Measurements from ENCODE around the gene RHBDF2. TPM values are rescaled to one million over a fixed set of nuclear protein-coding genes. Genes with fewer than 3 reads are reported as not detected.

The RHBDF2 gene
- total RNA-seq, 1 experiment from 2014 or later, result 33.0 TPM

GRCh38 chr17:76545918-76546555, 44.8 kb upstream of the RHBDF2 start:
- TF ChIP-seq ZMAT4 (CRISPR knock-in tag; IDR thresholded peaks at IDR 0.05) (no peak), ZNF396 (CRISPR knock-in tag; IDR thresholded peaks at IDR 0.05; ENCODE audit: borderline replicate concordance) (no peak), EMX1 (CRISPR knock-in tag; IDR thresholded peaks at IDR 0.05) (no peak), FOXJ3 (CRISPR knock-in tag; IDR thresholded peaks at IDR 0.05; ENCODE audit: borderline replicate concordance) (no peak), USF1 (CRISPR knock-in tag; IDR thresholded peaks at IDR 0.05) (no peak), FOXK1 (CRISPR knock-in tag; IDR thresholded peaks at IDR 0.05) (no peak), KAT7 (CRISPR knock-in tag; IDR thresholded peaks at IDR 0.05; ENCODE audit: borderline replicate concordance) (no peak), NR1H2 (CRISPR knock-in tag; IDR thresholded peaks at IDR 0.05) (no peak)
- H3K9me3 Mint-ChIP-seq, result no peaks in the 10 kb centered on the region
- H3K4me1 Mint-ChIP-seq, result peaks cover 27% of the 10 kb centered on the region
- ATAC-seq (no peak), DNase-seq (ENCODE audit: low spot score) (no peak)
- POLR2A ChIA-PET, result interaction anchor here (1.1 kb wide), 1 partner anchor 11 kb away, joined by 4 read pairs; no protein-coding TSS in a partner anchor
- peaks cover 4% of the 10 kb centered on the region; the same call in 1 of the 2 replicates for H3K27me3 Mint-ChIP-seq (ENCODE audit: low read depth)
- H3K4me3 Mint-ChIP-seq, result no peak overlapping the region
- CTCF ChIA-PET, result interaction anchor here (0.6 to 5.4 kb wide), 15 partner anchors 10 to 162 kb away, joined by 3 to 81 read pairs (median 5); partner anchors contain the start of gene AANAT
- no peak overlapping the region for H3K27ac Mint-ChIP-seq
- H3K36me3 Mint-ChIP-seq, result no peaks in the 10 kb centered on the region

GRCh38 chr17:76544546-76545365, 43.5 kb upstream of the RHBDF2 start:
- DNase-seq (ENCODE audit: low spot score) (no peak), ATAC-seq (no peak)
- H3K27me3 Mint-ChIP-seq (ENCODE audit: low read depth), result peaks cover 9% of the 10 kb centered on the region
- ChIA-PET POLR2A (interaction anchor here (1.4 kb wide), 1 partner anchor 13 kb away, joined by 4 read pairs; no protein-coding TSS in a partner anchor), CTCF (interaction anchor here (0.6 to 5.4 kb wide), 10 partner anchors 12 to 179 kb away, joined by 3 to 81 read pairs (median 10); no protein-coding TSS in a partner anchor)
- no peak overlapping the region for H3K4me3 Mint-ChIP-seq
- TF ChIP-seq HMGXB4 (CRISPR knock-in tag; IDR thresholded peaks at IDR 0.05), result no peak
- TF ChIP-seq KAT7 (CRISPR knock-in tag; IDR thresholded peaks at IDR 0.05; ENCODE audit: borderline replicate concordance), result no peak
- TF ChIP-seq ZNF423 (CRISPR knock-in tag; IDR thresholded peaks at IDR 0.05), result no peak
- no peak for TF ChIP-seq ESRRA (CRISPR knock-in tag; IDR thresholded peaks at IDR 0.05; ENCODE audit: borderline replicate concordance)
- peaks cover 28% of the 10 kb centered on the region for H3K4me1 Mint-ChIP-seq
- H3K36me3 Mint-ChIP-seq, result no peaks in the 10 kb centered on the region
- H3K27ac Mint-ChIP-seq, result no peak overlapping the region
- no peaks in the 10 kb centered on the region for H3K9me3 Mint-ChIP-seq

GRCh38 chr17:76543826-76544545, 42.8 kb upstream of the RHBDF2 start:
- H3K36me3 Mint-ChIP-seq, result no peaks in the 10 kb centered on the region; the same call in 1 of the 2 replicates
- ChIA-PET CTCF (interaction anchor here (0.6 to 5.4 kb wide), 11 partner anchors 9 to 178 kb away, joined by 3 to 81 read pairs (median 6); no protein-coding TSS in a partner anchor), POLR2A (interaction anchor here (0.6 to 1.4 kb wide), 2 partner anchors 14 to 45 kb away, joined by 3 to 4 read pairs; no protein-coding TSS in a partner anchor)
- ATAC-seq (no peak), DNase-seq (ENCODE audit: low spot score) (no peak)
- TF ChIP-seq ZNF121 (CRISPR knock-in tag; IDR thresholded peaks at IDR 0.05) (no peak), CTCF (IDR thresholded peaks at IDR 0.05) (no peak)
- no peak overlapping the region for H3K27ac Mint-ChIP-seq
- H3K4me3 Mint-ChIP-seq, result no peak overlapping the region
- H3K27me3 Mint-ChIP-seq (ENCODE audit: low read depth), result peaks cover 17% of the 10 kb centered on the region
- H3K4me1 Mint-ChIP-seq, result peaks cover 36% of the 10 kb centered on the region
- no peaks in the 10 kb centered on the region for H3K9me3 Mint-ChIP-seq

Measured in WTC11 (cell line).